ENCODE data around the gene REN.

REN gene

GRCh38 chr1:204190212-204191211 lies 24.4 kb upstream of the REN start:
- no peak for DNase-seq

GRCh38 chr1:204188959-204189639 lies 23.0 kb upstream of the REN start:
- no peak for DNase-seq

GRCh38 chr1:204186597-204186996 lies 20.5 kb upstream of the REN start:
- DNase-seq: no peak

- no peak for DNase-seq
These were observed 15.0 kb upstream of the REN start for GRCh38 chr1:204181116-204181515.

GRCh38 chr1:204180133-204180532 lies 14.0 kb upstream of the REN start:
- no peak for DNase-seq

- no peak for DNase-seq
These were observed 12.5 kb upstream of the REN start for GRCh38 chr1:204178487-204179281.

GRCh38 chr1:204177133-204177532 lies 11.0 kb upstream of the REN start:
- no peak for DNase-seq

- no peak for DNase-seq
These were observed 9.9 kb upstream of the REN start for GRCh38 chr1:204176049-204176448.

- DNase-seq: no peak
These were observed 8.8 kb upstream of the REN start for GRCh38 chr1:204174958-204175357.

GRCh38 chr1:204172404-204173029 lies 6.4 kb upstream of the REN start:
- no peak for DNase-seq

- no peak for DNase-seq
These were observed 5.6 kb upstream of the REN start for GRCh38 chr1:204171751-204172178.

- DNase-seq: no peak
These were observed 4.5 kb upstream of the REN start for GRCh38 chr1:204170494-204171155.

GRCh38 chr1:204169858-204170257 lies 3.7 kb upstream of the REN start:
- no peak for DNase-seq

GRCh38 chr1:204167730-204168129 lies 1.6 kb upstream of the REN start:
- DNase-seq: no peak

GRCh38 chr1:204162494-204163074 lies 3.6 kb downstream of the REN start:
- DNase-seq: peak; percentile 62

- no peak for DNase-seq
These were observed 4.3 kb downstream of the REN start for GRCh38 chr1:204161609-204162493.

- DNase-seq: no peak
These were observed 8.2 kb downstream of the REN start for GRCh38 chr1:204157962-204158361.

- DNase-seq: no peak
These were observed 10.3 kb downstream of the REN start for GRCh38 chr1:204155881-204156280.

GRCh38 chr1:204154568-204155255 lies 11.4 kb downstream of the REN start:
- DNase-seq: no peak

- no peak for DNase-seq
These were observed 12.5 kb downstream of the REN start for GRCh38 chr1:204153667-204154066.
